Skeletal muscle tissue (tissue), 4 donors: ENCODE measurements around the gene TSFM. TPM values are rescaled to one million over a fixed set of nuclear protein-coding genes. Genes with fewer than 3 reads are reported as not detected.

ENCODE experiments used
- H3K27ac ChIP-seq: one replicate; pipeline ENCODE4 v1.7.0; 2013; ENCODE audit warnings: mild to moderate bottlenecking, low read depth, low read length, inconsistent platforms
- H3K27me3 ChIP-seq, 3 donors: one replicate each; pipeline ENCODE4 v1.7.0; 2013; ENCODE audit warnings: low read length in 3 of 3; ENCODE audit not compliant: control insufficient read depth in 3 of 3, insufficient read depth in 3 of 3
- H3K36me3 ChIP-seq, 3 donors: one replicate each; pipeline ENCODE4 v1.7.0; 2013; ENCODE audit warnings: low read length in 3 of 3; ENCODE audit not compliant: control insufficient read depth in 3 of 3, insufficient read depth in 3 of 3
- H3K4me1 ChIP-seq, 3 donors: one replicate each; pipeline ENCODE4 v1.7.0; 2013; ENCODE audit warnings: low read length in 3 of 3, mild to moderate bottlenecking in 3 of 3; ENCODE audit not compliant: control insufficient read depth in 3 of 3, insufficient read depth in 3 of 3
- H3K4me3 ChIP-seq, 3 donors: one replicate each; pipeline ENCODE4 v1.7.0; 2013; ENCODE audit warnings: low read length in 3 of 3
- H3K9ac ChIP-seq, 3 donors: one replicate each; pipeline ENCODE4 v1.7.0; 2013; ENCODE audit warnings: low read length in 3 of 3, mild to moderate bottlenecking in 3 of 3, moderate library complexity in 2 of 3, low read depth in 1 of 3
- H3K9me3 ChIP-seq, 3 donors: one replicate each; pipeline ENCODE4 v1.7.0; 2013; ENCODE audit warnings: low read length in 3 of 3; ENCODE audit not compliant: control insufficient read depth in 3 of 3
- total RNA-seq: library from RNA; depleted of rRNA; stranded (reverse); fragments of >200 nt; gene quantifications from one replicate; pipeline ENCODE4 v1.2.3, GENCODE V29; 2014
- donor health status: Osteomylitis.

Gene TSFM
- total RNA-seq, 1 donor from 2014 or later = 17.2 TPM

GRCh38 chr12:57796996-57797395 lies 14.4 kb downstream of the TSFM start:
- Histone ChIP-seq H3K9me3 (no peaks in the 10 kb centered on the region), H3K9ac (no peak overlapping the region), H3K36me3 (peaks cover 40 to 67% (median 61%) of the 10 kb centered on the region in 3 donors), H3K4me1 (no peaks in the 10 kb centered on the region), H3K27me3 (no peaks in the 10 kb centered on the region), H3K27ac (no peak overlapping the region), H3K4me3 (no peak overlapping the region)

DNA sequence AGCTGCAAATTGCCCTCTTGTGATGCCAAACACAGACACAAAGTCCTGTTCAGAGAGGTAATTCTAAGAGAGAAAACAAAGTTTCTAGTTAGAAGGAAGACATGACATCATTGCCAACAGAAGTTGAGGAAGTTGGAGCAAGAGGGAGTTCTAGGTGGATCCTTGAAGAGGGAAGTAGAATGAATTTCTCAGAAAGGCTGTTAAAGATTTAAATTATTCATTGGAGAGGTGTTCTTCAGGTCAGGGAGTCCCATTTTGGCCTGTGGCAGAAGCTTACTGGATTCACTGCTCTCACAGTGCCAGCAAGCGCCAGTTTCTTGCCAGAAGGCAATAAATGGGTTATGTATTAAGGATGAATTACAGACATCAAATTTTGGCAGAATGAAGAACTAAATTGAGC lies 15.3 kb downstream of the TSFM start:
- Histone ChIP-seq H3K27me3 (no peaks in the 10 kb centered on the region), H3K4me1 (no peaks in the 10 kb centered on the region), H3K27ac (no peak overlapping the region), H3K4me3 (no peak overlapping the region), H3K36me3 (peaks cover 45 to 72% (median 62%) of the 10 kb centered on the region in 3 donors), H3K9me3 (no peaks in the 10 kb centered on the region), H3K9ac (no peak overlapping the region)

DNA sequence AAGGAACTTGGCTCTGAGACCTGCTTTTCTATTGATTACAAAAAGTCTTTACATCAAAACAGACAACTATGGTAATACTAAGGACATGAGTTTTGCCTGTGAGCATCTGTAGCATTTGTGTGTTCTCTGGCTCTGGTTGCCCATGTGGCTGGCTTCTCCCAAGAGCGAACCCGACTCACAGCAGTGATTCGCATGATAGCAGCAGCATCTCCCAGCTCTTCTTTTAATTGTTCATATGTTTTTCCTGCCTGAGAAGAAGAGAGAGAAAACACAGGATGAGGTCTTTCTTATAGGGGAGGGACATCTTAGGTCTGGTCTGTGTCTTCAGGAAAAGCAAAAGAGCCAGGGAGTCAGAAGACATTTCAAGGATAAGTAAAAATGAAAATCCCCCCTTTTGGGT lies 18.4 kb downstream of the TSFM start:
- Histone ChIP-seq H3K4me1 (peaks cover 0 to 4% (median 3%) of the 10 kb centered on the region in 3 donors), H3K27ac (no peak overlapping the region), H3K36me3 (peaks cover 51 to 76% (median 64%) of the 10 kb centered on the region in 3 donors), H3K9me3 (no peaks in the 10 kb centered on the region), H3K9ac (no peak overlapping the region), H3K27me3 (no peaks in the 10 kb centered on the region), H3K4me3 (no peak overlapping the region)

DNA sequence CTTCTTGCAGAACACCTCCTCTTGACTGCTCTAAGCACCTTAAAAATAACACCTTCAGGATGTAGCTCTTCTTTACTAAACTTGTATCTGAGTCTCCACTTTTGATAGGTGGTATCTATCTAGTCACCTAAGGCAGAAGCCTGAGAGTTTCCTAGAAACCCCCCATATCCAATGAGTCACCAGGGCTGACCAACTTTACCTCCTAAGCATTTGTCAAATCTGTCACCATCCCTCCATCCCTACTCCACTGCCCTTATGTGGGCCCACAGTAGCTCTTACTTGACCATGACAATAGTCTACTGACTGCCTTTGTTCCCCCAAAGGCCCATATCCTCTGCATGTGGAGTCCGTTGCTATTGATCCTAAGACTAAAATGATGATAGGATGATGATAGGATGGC lies 20.0 kb downstream of the TSFM start:
- H3K36me3 ChIP-seq = peaks cover 54 to 80% (median 70%) of the 10 kb centered on the region in 3 donors
- H3K9ac ChIP-seq = no peak overlapping the region
- no peak overlapping the region for H3K27ac ChIP-seq

DNA sequence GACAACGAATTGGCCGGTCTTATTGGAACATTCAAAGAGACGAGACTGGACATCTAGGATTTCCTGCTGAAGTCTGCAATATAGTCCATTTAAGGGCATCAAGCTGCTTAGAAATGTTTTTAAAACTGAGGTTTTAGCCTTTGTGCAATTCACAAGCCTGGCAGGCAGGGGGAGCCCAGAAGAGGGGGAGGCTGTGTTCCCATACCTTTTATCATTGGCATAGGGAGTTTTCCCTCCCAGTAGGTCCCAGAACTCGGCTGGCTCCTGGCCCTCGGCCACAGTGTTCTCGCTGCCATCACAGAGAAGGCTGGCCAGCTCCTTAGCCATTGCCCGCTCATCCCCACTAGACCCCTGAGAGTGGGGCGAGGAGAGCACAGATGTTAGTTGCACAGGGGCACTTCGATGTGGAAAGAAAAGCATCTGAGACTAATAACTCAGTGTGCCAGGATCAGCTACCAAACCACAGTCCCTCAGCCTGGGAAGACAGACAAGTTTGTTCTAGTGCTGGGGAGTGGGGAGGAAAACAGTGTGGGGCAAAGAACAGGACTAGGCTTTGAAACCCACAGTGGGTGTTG lies 20.8 kb downstream of the TSFM start:
- no peak overlapping the region for H3K4me3 ChIP-seq
- H3K36me3 ChIP-seq = peaks cover 62 to 85% (median 74%) of the 10 kb centered on the region in 3 donors
- H3K9me3 ChIP-seq = no peaks in the 10 kb centered on the region
- H3K4me1 ChIP-seq = peaks cover 0 to 4% (median 3%) of the 10 kb centered on the region in 3 donors
- no peak overlapping the region for H3K9ac ChIP-seq
- no peaks in the 10 kb centered on the region for H3K27me3 ChIP-seq
- no peak overlapping the region for H3K27ac ChIP-seq

More for the DNA sequence above, 20.0 kb downstream of the TSFM start:
- Histone ChIP-seq H3K4me1 (peaks cover 0 to 4% (median 3%) of the 10 kb centered on the region in 3 donors), H3K4me3 (no peak overlapping the region), H3K9me3 (no peaks in the 10 kb centered on the region), H3K27me3 (no peaks in the 10 kb centered on the region)

- Histone ChIP-seq H3K4me3 (no peak overlapping the region), H3K9ac (no peak overlapping the region), H3K4me1 (peaks cover 0 to 4% (median 3%) of the 10 kb centered on the region in 3 donors), H3K27ac (no peak overlapping the region), H3K27me3 (no peaks in the 10 kb centered on the region), H3K9me3 (no peaks in the 10 kb centered on the region), H3K36me3 (peaks cover 72 to 88% (median 84%) of the 10 kb centered on the region in 3 donors)
These were observed 24.1 kb downstream of the TSFM start for GRCh38 chr12:57806677-57807076.

DNA sequence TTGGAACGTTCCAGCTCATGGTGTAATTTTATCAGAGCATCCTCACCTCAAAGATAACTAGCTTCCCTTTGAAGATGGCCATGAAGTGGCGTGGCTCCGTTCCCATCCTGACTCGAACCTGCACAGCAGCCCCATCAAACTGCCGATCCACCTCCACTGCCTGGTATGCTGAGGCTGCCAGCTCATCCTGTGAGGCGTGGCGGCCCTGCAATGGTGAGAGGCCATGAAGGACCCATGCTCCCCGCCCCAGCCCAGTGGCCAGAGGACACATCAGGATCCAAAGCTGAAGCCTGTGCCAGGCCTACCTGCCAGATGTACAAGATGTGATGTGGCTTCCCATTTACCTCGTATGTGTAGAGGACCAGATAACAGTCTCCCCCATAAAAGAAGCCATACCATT lies 24.7 kb downstream of the TSFM start:
- Histone ChIP-seq H3K4me3 (no peak overlapping the region), H3K27me3 (no peaks in the 10 kb centered on the region), H3K27ac (no peak overlapping the region), H3K9ac (no peak overlapping the region), H3K36me3 (peaks cover 70 to 88% (median 83%) of the 10 kb centered on the region in 3 donors), H3K9me3 (no peaks in the 10 kb centered on the region), H3K4me1 (peaks cover 0 to 4% (median 3%) of the 10 kb centered on the region in 3 donors)

DNA sequence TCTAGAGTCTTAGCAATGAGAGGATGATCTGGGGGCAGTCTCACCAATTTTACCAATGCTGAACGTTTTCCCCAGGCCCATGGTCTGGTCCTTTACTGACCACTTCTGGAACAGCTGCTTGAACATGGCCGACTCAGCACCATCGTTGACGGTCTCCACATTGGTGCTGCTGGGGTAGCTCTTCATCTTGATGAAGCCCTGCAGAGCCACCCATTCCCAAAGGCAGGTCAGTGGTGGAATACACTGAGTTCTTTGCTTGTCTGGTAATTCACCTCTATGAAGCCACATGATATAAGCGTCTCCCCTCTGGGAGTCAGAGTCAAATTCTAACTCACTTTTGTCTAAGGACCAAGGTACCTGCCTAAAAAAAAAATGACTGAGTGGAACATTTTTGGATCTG lies 25.8 kb downstream of the TSFM start:
- Histone ChIP-seq H3K9me3 (no peaks in the 10 kb centered on the region), H3K27me3 (no peaks in the 10 kb centered on the region), H3K36me3 (peaks cover 68 to 88% (median 84%) of the 10 kb centered on the region in 3 donors), H3K4me3 (no peak overlapping the region), H3K27ac (no peak overlapping the region), H3K4me1 (peaks cover 0 to 3% (median 3%) of the 10 kb centered on the region in 3 donors), H3K9ac (no peak overlapping the region)

DNA sequence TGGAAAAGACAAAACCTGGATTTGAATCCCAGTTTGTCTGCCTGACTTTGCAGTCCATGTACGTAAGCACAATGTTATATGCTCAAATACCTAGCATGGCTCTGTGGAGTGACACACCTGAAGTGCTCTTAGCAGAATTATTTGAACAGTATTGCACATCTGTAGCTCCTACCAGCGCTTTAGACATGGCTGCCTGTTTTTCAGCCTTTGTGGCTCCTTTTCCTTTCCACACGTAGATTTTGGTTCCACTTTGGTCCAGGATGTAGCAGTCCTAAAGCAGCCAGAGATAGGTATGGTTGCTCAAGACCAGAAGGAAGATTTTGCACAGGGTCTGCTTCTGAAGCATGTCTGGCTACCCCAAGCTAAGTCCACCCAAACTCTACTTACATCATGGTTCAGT lies 26.8 kb downstream of the TSFM start:
- Histone ChIP-seq H3K4me3 (no peak overlapping the region), H3K27me3 (no peaks in the 10 kb centered on the region), H3K4me1 (peaks cover 0 to 7% (median 4%) of the 10 kb centered on the region in 3 donors), H3K9ac (no peak overlapping the region), H3K36me3 (peaks cover 70 to 80% (median 75%) of the 10 kb centered on the region in 3 donors), H3K27ac (no peak overlapping the region), H3K9me3 (no peaks in the 10 kb centered on the region)

DNA sequence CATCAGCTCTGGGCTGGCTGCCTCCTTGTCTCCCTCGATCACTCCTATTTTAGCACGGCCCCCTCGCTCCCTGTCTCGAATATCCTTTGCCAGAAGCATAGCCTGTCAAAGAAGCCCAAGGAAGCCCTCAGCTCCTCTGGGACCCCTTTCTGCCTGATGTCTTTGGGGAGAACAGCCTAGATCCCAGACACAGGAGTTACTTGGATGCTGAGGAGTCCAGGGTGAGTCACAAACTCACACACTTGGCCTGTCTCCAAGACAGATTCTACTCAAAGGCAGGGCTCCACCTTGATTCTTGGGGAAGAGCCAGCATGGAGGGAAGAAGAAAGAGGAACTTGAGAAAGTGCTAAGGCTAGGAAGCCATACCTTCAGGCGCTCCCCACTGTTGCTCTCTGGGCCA lies 27.9 kb downstream of the TSFM start:
- H3K4me3 ChIP-seq = no peak overlapping the region
- H3K9me3 ChIP-seq = no peaks in the 10 kb centered on the region
- no peak overlapping the region for H3K27ac ChIP-seq
- H3K36me3 ChIP-seq = peaks cover 72 to 77% (median 73%) of the 10 kb centered on the region in 3 donors
- peaks cover 3 to 16% (median 13%) of the 10 kb centered on the region in 3 donors for H3K4me1 ChIP-seq
- no peak overlapping the region for H3K9ac ChIP-seq
- no peaks in the 10 kb centered on the region for H3K27me3 ChIP-seq
